Measurements from ENCODE around the gene GCC2. TPM values are rescaled to one million over a fixed set of nuclear protein-coding genes. Genes with fewer than 3 reads are reported as not detected.

GCC2 gene
- total RNA-seq, 1 donor from 2014 or later = 25.8 TPM

- TF ChIP-seq, protein P1, sequence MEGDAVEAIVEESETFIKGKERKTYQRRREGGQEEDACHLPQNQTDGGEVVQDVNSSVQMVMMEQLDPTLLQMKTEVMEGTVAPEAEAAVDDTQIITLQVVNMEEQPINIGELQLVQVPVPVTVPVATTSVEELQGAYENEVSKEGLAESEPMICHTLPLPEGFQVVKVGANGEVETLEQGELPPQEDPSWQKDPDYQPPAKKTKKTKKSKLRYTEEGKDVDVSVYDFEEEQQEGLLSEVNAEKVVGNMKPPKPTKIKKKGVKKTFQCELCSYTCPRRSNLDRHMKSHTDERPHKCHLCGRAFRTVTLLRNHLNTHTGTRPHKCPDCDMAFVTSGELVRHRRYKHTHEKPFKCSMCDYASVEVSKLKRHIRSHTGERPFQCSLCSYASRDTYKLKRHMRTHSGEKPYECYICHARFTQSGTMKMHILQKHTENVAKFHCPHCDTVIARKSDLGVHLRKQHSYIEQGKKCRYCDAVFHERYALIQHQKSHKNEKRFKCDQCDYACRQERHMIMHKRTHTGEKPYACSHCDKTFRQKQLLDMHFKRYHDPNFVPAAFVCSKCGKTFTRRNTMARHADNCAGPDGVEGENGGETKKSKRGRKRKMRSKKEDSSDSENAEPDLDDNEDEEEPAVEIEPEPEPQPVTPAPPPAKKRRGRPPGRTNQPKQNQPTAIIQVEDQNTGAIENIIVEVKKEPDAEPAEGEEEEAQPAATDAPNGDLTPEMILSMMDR (conservative IDR thresholded peaks at IDR 0.05; ENCODE audit: low read depth, low read length) = no peak
- no peak for DNase-seq (ENCODE audit: low read depth)
- no peak overlapping the region for H3K4me3 ChIP-seq (ENCODE audit: low read depth, low read length)
Measured at GRCh38 chr2:108542071-108542470, 93.1 kb downstream of the GCC2 start.

- H3K4me3 ChIP-seq (ENCODE audit: low read depth, low read length) = no peak overlapping the region
- no peak for DNase-seq (ENCODE audit: low read depth)
- TF ChIP-seq, protein P1 (conservative IDR thresholded peaks at IDR 0.05; ENCODE audit: low read depth, low read length) = no peak
Measured at GRCh38 chr2:108547606-108548005, 98.6 kb downstream of the GCC2 start.

DNA sequence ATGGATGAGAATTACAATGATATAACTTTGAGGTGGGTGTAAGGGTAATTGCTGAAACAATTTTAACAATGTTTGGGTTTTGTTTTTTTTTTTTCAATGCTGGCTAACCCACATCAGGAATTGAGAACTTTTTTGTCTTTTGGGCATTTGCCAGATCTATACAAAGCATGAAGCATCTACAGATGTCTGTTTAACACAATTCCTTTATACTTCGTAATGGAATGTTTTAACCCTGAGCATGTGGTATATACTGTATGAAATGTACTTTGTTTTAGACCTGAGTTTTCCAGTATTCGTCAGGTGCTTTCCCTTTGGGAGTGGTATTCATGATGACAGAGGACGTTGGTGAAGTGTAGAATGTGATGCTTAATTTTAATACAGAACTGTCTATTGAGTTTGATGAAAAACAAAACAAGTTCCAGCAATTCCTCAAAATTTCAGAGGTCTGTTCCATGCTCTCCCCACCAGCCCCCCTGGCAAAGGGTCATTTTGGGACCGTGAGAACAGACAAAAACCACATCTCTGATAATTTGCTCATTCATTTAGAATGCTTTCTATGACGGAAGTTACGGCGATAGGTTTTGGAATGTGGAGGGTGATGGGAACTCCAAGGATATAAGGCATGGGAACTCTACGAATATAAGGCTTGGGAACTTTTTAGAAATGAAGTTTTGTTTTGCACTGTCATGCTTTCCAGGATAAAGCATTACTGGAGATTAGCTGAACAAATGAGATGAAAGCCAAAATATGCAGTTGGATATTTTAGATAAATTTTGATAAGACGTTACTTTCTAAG is 99.4 kb downstream of the GCC2 start:
- no peak overlapping the region for H3K4me3 ChIP-seq (ENCODE audit: low read depth, low read length)
- DNase-seq (ENCODE audit: low read depth) = no peak

GRCh38 chr2:108552566-108552965 is 103.6 kb downstream of the GCC2 start:
- DNase-seq (ENCODE audit: low read depth) = no peak
- H3K4me3 ChIP-seq (ENCODE audit: low read depth, low read length) = no peak overlapping the region
- TF ChIP-seq, protein P1 (conservative IDR thresholded peaks at IDR 0.05; ENCODE audit: low read depth, low read length) = no peak

More for the DNA sequence above, 99.4 kb downstream of the GCC2 start:
- TF ChIP-seq, protein P1 (conservative IDR thresholded peaks at IDR 0.05; ENCODE audit: low read depth, low read length) = no peak

GRCh38 chr2:108553209-108553919 is 104.4 kb downstream of the GCC2 start:
- DNase-seq (ENCODE audit: low read depth) = no peak
- no peak overlapping the region for H3K4me3 ChIP-seq (ENCODE audit: low read depth, low read length)
- TF ChIP-seq, protein P1 (conservative IDR thresholded peaks at IDR 0.05; ENCODE audit: low read depth, low read length) = no peak

- no peak for DNase-seq (ENCODE audit: low read depth)
- TF ChIP-seq, protein P1 (conservative IDR thresholded peaks at IDR 0.05; ENCODE audit: low read depth, low read length) = no peak
- no peak overlapping the region for H3K4me3 ChIP-seq (ENCODE audit: low read depth, low read length)
Measured at GRCh38 chr2:108554528-108554927, 105.5 kb downstream of the GCC2 start.

Data from epithelial cell of proximal tubule (primary cell).